MCF 10A (cell line): ENCODE results near the gene RTP5. TPM values are rescaled to one million over a fixed set of nuclear protein-coding genes. Genes with fewer than 3 reads are reported as not detected.

Experiments used
- BruUV-seq: library from RNA; stranded (reverse); fragments of 400-500 nt; replicated peaks from 2 replicates; lab custom pipeline; 2021; lab: Mats Ljungman, UMichigan
- CTCF ChIA-PET: fragments of 300-600 bp; sonication (Branson Sonifier 250); formaldehyde crosslinking; extraction: SDS; loops from one replicate; lab custom pipeline; 2021; ENCODE audit warnings: antibody characterized with exemption, inconsistent platforms; lab: Yijun Ruan, JAX
- POLR2A ChIA-PET: fragments of 300-600, 350-650 bp; sonication (Branson Sonifier 250); formaldehyde crosslinking; extraction: SDS; loops from one replicate; lab custom pipeline; 2020; ENCODE audit warnings: antibody characterized with exemption, inconsistent platforms; lab: Yijun Ruan, JAX
- DNase-seq: peaks from one replicate; pipeline ENCODE4 v3.0.0-alpha.2; 2018; ENCODE audit not compliant: unreplicated experiment
- H3K27ac Mint-ChIP-seq: one replicate; pipeline ENCODE4 v1.8.0; 2022; ENCODE audit warnings: mild to moderate bottlenecking, low read depth, mixed read lengths; ENCODE audit not compliant: unreplicated experiment
- H3K27me3 Mint-ChIP-seq: one replicate; pipeline ENCODE4 v1.8.0; 2022; ENCODE audit warnings: mixed read lengths; ENCODE audit not compliant: insufficient read depth, unreplicated experiment
- H3K36me3 Mint-ChIP-seq: one replicate; pipeline ENCODE4 v1.8.0; 2022; ENCODE audit warnings: mild to moderate bottlenecking, moderate library complexity, mixed read lengths; ENCODE audit not compliant: insufficient read depth, unreplicated experiment
- H3K4me1 Mint-ChIP-seq: one replicate; pipeline ENCODE4 v1.8.0; 2022; ENCODE audit warnings: mixed read lengths; ENCODE audit not compliant: insufficient read depth, unreplicated experiment
- H3K4me3 Mint-ChIP-seq: one replicate; pipeline ENCODE4 v1.8.0; 2022; ENCODE audit warnings: mild to moderate bottlenecking, moderate library complexity, mixed read lengths; ENCODE audit not compliant: unreplicated experiment
- H3K9me3 Mint-ChIP-seq: one replicate; pipeline ENCODE4 v1.8.0; 2022; ENCODE audit warnings: mixed read lengths; ENCODE audit not compliant: unreplicated experiment
- intact Hi-C: fragments of 100-400 bp; cut with micrococcal nuclease; formaldehyde crosslinking; loops from 2 replicates; pipeline ENCODE4 v1.14.1; 2022
- total RNA-seq: library from RNA; stranded (reverse); gene quantifications from 2 replicates; pipeline ENCODE4 v1.2.3, GENCODE V29; 2022
- TF ChIP-seq, protein P1 (sequence below): fragments of 200-600 bp; IDR thresholded peaks from one replicate; pipeline ENCODE4 v1.8.0; 2022; ENCODE audit warnings: antibody characterized with exemption, mild to moderate bottlenecking; ENCODE audit not compliant: unreplicated experiment

RTP5 gene
- total RNA-seq, 1 experiment from 2014 or later, result not detected

DNA sequence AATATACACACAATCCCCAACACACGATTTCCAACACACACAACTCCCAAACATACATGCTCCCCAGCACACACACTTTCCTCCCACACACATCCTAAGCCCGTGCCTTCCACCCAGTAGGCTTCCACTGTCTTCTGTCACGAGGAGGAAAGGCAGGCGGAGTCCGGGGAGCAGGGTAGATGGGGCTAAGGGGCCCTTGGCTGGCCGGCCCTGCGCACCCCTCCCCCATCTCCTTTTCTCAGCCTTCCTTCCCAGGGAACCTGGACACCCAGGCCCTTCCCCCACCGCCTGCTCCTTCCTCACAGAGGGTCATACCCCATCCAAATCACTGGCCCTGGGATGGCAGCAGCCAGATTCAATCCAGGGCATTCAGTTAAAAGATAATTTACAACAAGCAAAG, 7.4 kb upstream of the RTP5 start:
- Mint-ChIP-seq H3K4me1 (peaks cover 11% of the 10 kb centered on the region), H3K27ac (no peak overlapping the region), H3K27me3 (peaks cover 50% of the 10 kb centered on the region), H3K36me3 (no peaks in the 10 kb centered on the region), H3K4me3 (no peak overlapping the region), H3K9me3 (peaks cover 18% of the 10 kb centered on the region)
- TF ChIP-seq, protein P1, sequence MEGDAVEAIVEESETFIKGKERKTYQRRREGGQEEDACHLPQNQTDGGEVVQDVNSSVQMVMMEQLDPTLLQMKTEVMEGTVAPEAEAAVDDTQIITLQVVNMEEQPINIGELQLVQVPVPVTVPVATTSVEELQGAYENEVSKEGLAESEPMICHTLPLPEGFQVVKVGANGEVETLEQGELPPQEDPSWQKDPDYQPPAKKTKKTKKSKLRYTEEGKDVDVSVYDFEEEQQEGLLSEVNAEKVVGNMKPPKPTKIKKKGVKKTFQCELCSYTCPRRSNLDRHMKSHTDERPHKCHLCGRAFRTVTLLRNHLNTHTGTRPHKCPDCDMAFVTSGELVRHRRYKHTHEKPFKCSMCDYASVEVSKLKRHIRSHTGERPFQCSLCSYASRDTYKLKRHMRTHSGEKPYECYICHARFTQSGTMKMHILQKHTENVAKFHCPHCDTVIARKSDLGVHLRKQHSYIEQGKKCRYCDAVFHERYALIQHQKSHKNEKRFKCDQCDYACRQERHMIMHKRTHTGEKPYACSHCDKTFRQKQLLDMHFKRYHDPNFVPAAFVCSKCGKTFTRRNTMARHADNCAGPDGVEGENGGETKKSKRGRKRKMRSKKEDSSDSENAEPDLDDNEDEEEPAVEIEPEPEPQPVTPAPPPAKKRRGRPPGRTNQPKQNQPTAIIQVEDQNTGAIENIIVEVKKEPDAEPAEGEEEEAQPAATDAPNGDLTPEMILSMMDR, result no peak
- ChIA-PET CTCF (no interaction called here), POLR2A (no interaction called here)
- no peak for DNase-seq
- no TSS peak for BruUV-seq
- intact Hi-C loops, result no loop called here

DNA sequence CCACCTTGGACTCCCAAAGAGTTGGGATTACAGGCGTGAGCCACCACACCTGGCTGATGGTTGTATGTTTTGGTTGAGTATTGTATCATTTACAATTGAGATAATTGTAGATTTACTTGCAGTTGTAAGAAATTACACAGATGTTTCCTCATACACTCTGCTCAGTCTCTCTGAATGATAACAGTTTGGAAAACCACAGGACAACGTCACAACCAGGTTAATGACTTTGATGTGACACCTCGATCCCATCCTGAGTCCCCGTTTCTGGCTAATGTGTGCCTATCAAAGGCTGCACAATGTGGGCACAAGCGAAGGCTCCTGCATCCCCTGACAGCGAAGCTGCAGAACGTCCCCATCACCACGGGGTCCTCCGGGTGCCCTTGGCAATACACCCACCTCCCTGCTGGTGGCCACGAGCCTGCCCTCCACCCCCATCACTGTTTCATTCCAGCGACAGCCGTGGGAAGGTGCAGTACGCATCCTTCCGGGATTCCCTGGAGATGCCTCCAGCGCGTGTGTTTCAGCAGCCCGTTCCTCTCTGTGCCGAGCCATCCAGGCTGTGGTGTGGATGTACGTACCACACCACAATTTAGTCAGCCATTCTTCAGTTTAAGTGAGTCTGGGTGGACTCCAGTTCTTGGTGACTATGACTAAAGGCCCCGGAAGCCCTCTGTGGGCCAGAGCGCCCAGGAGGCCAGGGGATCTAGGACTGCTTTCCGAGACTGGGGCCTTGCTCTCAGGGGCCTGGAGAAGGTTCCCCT, 6.6 kb upstream of the RTP5 start:
- H3K27me3 Mint-ChIP-seq, result peaks cover 51% of the 10 kb centered on the region
- POLR2A ChIA-PET, result no interaction called here

DNA sequence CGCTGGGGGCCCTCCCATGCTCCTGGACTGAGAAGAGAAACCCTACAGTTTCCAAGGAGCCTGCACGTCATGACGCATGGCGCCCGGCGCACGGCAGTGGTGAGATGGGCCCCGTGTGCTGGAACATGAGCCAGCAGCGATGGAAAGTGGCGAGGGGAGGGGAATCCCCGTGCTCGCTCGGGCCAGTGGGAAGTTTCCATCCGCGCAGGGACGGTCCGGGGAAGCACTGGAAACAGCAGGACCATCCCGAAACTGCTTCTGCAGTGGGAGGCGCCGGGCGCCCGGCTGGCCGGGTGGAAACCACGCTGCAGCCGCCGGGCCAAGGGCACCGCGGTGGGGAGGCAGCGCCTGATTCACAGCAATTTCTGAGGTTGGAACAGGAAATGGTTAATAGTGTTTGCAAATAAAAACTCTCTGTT, 6.0 kb upstream of the RTP5 start:
- POLR2A ChIA-PET, result no interaction called here
- no peak for DNase-seq
- H3K9me3 Mint-ChIP-seq, result peaks cover 18% of the 10 kb centered on the region
- no TSS peak for BruUV-seq
- TF ChIP-seq, protein P1, result no peak
- intact Hi-C loops, result no loop called here
- CTCF ChIA-PET, result no interaction called here
- H3K27ac Mint-ChIP-seq, result no peak overlapping the region
- H3K4me1 Mint-ChIP-seq, result peaks cover 16% of the 10 kb centered on the region
- no peaks in the 10 kb centered on the region for H3K36me3 Mint-ChIP-seq
- peaks cover 57% of the 10 kb centered on the region for H3K27me3 Mint-ChIP-seq
- H3K4me3 Mint-ChIP-seq, result no peak overlapping the region

More for the DNA sequence above, 6.6 kb upstream of the RTP5 start:
- Mint-ChIP-seq H3K9me3 (peaks cover 18% of the 10 kb centered on the region), H3K36me3 (no peaks in the 10 kb centered on the region), H3K4me1 (peaks cover 11% of the 10 kb centered on the region), H3K27ac (no peak overlapping the region), H3K4me3 (no peak overlapping the region)
- DNase-seq, result no peak
- TF ChIP-seq, protein P1, result no peak
- CTCF ChIA-PET, result no interaction called here
- intact Hi-C loops, result no loop called here
- no TSS peak for BruUV-seq

DNA sequence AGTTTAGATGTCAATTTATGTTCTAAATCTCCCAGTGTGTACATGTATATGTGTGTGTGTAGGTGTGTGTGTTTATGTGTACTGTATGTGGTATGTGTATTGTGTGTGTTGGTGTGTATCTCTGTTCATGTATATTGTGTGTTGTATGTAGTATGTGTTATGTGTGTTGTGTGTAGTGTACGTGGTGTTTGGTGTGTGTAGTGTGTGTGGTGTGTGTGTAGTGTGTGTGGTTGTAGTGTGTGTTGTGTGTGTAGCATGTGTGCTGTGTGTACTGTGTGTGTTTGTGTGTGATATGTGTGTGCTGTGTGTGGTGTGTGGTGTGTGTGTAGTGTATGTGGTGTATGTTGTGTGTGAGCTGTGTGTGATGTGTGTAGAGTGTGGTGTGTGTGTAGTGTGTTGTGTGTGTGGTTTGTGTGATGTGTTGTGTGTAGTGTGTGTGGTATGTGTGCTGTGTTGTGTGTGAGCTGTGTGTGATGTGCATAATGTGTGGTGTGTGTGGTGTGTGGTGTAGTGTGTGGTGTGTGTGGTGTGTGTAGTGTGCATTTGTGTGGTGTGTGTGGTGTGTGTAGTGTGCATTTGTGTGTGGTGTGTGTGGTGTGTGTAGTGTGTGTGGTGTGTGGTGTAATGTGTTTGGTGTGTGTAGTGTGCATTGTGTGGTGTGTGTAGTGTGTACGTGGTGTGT, 5.2 kb upstream of the RTP5 start:
- no peak for DNase-seq
- intact Hi-C loops, result no loop called here
- Mint-ChIP-seq H3K4me1 (peaks cover 18% of the 10 kb centered on the region), H3K9me3 (peaks cover 18% of the 10 kb centered on the region), H3K4me3 (no peak overlapping the region), H3K27ac (no peak overlapping the region), H3K27me3 (peaks cover 61% of the 10 kb centered on the region), H3K36me3 (no peaks in the 10 kb centered on the region)
- TF ChIP-seq, protein P1, result no peak
- ChIA-PET CTCF (no interaction called here), POLR2A (no interaction called here)
- no TSS peak for BruUV-seq
